NK-92 (cell line): ENCODE results near the gene NCCRP1.
"Not testable (repeated sequence)": the region's sequence is repeated elsewhere in the genome, so short reads cannot be mapped to it uniquely, and the experiment has no call there.

Experiments used
- DNase-seq: peaks from one replicate; lab custom pipeline; 2025; ENCODE audit not compliant: unreplicated experiment; lab: John Stamatoyannopoulos, UW

The NCCRP1 gene

GRCh38 chr19:39207293-39207836 is 10.6 kb downstream of the NCCRP1 start:
- DNase-seq, result no peak

- no peak for DNase-seq
Measured at GRCh38 chr19:39208175-39208795, 11.5 kb downstream of the NCCRP1 start.

DNA sequence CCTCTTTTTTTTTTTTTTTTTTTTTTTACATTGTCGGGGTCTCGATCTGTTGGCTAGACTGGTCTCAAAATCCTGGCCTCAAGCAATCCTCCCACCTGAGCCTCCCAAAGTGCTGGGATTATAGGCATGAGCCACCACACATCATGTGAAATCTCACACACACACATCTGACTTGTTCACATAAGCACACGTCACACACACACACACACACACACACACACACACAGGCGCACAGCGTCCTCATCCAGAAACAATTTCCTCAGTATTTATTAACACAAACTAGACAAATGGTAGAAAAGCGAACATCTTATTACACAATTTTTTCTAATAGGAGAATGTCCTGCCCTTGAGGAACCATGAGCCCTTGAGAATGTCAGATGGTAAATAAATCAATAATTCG is 12.4 kb downstream of the NCCRP1 start:
- no peak for DNase-seq

DNA sequence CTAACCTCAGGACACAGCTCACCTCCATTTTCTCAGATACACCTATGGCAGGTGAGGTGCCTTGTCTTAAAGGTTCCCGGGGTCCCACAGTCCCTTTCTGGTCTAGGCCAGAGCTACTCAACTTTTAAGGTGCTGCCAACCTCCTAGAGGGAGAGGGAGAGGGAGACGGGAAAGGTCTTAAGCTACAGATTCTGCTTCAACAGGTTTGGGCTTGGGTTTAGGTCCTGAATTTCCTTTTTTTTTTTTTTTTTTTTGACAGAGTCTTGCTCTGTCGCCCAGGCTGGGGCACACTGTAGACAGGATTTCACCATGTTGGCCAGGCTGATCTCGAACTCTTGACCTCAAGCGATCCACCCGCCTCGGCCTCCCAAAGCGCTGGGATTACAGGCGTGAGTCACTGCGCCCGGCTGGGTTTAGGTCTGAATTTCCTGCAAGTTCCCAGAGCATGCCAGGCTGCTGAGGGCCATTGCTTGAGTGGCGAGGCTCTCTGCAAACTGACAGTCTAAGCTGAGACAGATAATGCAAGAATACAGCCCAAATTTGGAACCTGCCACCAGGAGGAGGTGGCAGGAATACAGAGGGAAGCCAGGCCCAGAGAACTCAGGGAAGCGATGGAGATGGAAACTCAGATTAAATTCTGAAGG is 15.1 kb downstream of the NCCRP1 start:
- DNase-seq, result no peak

DNA sequence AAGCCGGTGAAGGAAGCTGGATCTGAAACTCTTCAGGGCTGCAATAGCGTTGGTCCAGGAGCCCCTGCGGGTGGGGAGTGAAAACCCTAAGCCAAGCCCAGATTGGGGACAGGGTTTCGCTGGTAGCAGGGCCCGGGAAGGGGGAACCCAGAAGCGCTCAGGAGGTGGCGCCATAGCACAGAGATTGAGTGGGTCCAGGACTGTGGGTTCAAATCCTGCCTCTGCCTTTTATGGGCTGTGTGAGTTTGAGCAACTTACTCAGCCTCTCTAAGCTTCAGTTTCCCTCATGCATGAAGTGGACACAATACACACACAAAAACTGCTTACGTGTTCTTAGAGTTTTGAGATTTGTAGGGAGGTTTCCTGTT is 15.6 kb downstream of the NCCRP1 start:
- no peak for DNase-seq

DNA sequence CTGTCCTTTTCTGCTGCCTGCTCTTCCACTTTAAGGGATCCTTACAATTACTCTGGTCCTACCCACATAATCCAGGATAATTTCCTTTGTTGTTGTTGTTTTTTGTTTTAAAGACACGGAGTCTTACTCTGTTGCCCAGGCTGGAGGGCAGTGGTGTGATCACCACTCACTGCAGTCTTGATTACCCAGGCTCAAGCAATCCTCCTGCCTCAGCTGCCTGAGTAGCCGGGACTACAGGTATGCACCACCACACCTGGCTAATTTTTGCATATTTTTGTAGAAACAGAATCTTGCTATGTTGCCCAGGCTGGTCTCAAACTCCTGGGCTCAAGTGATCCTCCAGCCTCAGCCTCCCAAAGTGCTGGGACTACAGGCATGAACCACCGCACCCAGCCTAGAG is 18.6 kb downstream of the NCCRP1 start:
- not testable (repeated sequence) for DNase-seq

DNA sequence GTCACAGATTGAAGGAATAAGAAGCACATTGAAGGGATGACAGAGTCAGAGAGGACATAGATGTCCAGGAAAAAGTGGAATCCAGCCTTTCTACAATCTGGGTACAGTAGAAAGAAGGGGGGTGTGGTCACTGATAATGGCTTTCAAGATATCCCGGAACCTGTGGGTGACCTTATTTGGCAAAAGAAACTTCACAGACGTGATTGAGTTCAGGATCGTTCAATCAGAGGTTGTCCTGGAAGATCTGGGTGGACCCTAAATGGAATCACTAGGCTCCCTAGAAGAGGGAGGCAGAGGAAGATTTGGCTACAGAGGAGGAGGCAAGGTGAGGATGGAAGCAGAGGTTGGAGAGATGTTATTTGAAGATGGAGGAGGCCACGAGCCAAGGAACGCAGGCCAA is 20.3 kb downstream of the NCCRP1 start:
- no peak for DNase-seq

DNA sequence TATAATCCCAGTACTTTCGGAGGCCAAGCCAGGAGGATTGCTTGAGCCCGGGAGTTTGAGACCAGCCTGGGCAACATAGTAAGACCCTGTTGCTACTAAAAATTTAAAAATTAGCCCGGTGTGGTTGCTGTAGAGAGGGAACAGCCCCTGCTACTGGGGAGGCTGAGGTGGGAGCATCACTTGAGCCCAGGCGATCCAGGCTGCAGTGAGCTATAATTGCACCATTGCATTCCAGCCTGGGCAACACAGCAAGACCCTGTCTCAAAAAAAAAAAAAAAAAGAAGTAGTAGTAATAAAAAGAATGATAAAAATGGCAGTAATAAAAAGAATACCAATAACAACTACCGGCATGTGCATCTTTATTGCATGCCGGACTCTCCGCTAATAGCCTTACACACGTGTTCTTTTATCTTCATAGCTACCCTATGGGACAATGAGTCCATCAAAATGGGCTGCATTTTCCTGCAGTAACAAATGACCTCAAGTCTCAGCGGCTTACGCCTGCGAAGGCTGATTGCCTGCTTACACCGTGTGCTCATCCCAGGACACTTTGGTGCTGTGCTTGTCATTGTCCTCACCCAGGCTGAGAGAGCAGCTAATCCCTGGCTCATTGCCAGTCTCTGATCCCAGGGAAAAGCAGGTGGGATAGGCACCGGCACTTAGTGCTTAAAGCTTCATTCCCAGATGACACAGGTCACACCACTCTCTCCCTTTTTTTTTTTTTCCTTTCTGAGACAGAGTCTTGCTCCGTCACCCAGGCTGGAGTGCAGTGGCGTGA is 21.7 kb downstream of the NCCRP1 start:
- DNase-seq, result no peak

DNA sequence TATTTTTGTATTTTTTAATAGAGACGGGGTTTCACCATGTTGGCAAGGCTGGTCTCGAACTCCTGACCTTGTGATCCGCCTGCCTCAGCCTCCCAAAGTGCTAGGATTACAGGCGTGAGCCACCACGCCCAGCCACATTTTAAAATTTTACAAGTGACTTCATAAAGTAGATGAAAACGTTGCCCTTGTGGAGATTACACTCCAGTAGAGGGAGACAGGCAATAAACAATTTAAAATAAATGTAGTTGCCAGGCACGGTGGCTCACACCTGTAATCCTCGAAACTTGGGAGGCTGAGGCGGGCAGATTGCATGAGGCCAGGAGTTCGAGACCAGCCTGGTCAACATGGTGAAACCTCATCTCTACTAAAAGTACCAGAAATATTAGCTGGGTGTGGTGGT is 22.3 kb downstream of the NCCRP1 start:
- not testable (repeated sequence) for DNase-seq

GRCh38 chr19:39223703-39224279 is 27.0 kb downstream of the NCCRP1 start:
- no peak for DNase-seq

GRCh38 chr19:39224910-39225309 is 28.1 kb downstream of the NCCRP1 start:
- DNase-seq, result no peak

- no peak for DNase-seq
Measured at GRCh38 chr19:39230096-39230764, 33.5 kb downstream of the NCCRP1 start.

- DNase-seq, result no peak
Measured at GRCh38 chr19:39232708-39233107, 35.9 kb downstream of the NCCRP1 start.

DNA sequence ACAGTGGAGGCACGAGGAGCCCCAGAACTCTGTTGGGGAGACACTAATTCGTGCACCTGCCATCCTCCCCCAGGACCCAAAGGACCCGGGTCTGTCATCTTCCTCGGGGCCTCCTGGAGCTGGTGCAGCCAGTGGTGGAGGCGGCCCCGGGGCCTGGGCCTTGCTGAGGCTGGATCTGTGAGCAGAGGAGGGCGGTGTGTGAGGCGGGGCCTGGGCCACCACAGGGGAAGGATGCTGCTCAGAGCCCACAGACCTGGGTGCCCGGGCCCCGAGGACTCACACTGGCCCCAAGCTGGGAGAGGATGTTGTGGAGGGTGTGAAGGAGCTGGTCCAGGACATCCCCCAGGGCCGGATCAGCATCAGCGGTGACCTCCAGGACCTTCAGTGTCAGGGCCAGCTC is 39.8 kb downstream of the NCCRP1 start:
- no peak for DNase-seq

- no peak for DNase-seq
Measured at GRCh38 chr19:39237200-39238184, 40.7 kb downstream of the NCCRP1 start.

DNA sequence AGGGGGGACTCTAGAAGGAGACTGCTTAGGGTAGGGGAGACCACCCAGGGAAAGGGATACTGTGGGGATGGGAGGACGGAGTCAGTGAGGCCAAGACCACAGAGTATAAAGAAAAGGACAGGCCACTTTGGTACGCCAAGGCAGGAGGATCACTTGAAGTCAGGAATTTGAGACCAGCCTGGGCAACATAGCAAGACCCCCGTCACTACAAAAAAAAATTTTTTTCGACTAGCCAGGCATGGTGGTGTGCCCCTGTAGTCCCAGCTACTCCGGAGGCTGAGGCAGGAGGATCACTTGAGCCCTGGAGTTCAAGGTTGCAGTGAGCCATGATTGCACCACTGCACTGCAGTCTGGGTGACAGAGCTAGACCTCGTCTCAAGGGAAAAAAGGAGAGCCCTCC is 41.4 kb downstream of the NCCRP1 start:
- DNase-seq, result no peak

DNA sequence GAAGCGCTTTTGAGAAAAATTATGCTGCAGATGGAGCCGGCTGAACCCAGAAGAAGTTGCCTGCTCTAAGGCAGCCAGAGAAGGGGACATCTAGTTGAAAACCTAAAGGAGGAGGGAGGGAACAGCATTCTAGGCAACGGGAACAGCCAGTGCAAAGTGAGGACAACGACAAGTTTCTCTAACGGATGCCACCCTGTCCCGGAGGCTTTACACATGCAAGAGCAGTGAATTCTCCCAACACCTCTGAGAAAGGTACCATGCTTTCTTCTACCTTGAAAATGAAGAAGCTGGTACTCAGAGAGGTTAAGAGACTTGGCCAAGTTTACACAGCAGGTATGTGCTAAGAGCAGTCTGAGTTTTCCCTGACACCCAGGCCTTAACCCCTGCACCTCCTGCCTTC is 42.2 kb downstream of the NCCRP1 start:
- no peak for DNase-seq

DNA sequence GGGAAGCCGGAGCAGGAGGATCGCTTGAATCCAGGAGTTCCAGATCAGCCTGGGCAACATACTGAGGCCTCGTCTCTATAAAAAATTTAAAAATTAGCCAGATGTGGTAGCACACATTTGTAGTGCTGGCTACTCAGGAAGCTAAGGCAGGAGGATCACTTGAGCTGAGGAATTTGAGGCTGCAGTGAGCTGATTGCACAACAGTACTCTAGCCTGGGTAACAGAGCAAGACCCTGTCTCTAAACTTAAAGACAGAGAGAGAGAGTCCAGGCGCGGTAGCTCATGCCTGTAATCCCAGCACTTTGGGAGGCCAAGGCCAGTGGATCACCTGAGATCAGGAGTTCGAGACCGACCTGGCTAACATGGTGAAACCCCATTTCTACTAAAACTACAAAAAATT is 43.7 kb downstream of the NCCRP1 start:
- no peak for DNase-seq

DNA sequence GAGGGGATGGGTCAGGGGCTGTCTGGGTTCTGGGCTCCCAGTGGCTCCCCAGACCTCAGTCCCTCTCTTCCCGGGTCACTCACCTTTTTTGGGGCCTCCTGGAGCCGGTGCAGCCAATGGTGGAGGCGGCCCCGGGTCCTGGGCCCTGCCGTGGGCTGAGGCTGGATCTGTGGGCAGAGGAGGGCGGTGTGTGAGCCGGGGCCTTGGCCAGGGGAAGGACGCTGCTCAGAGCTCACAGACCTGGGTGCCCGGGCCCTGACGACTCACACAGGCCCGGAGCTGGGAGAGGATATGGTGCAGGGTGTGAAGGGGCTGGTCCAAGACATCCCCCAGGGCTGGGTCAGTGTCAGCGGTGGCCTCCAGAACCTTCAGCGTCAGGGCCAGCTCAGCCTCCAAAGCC is 47.0 kb downstream of the NCCRP1 start:
- not testable (repeated sequence) for DNase-seq
